SU-DHL-6 (cell line): ENCODE measurements around the gene BRIP1.

Source experiments
- H2AFZ ChIP-seq: fragments of 200-600 bp; sonication (generic); 2 replicates; pipeline ENCODE4 v1.6.1; 2014; ENCODE audit warnings: low read depth, mild to moderate bottlenecking, moderate library complexity, mixed read lengths, antibody characterized with exemption, low read length; ENCODE audit not compliant: severe bottlenecking
- H3F3A ChIP-seq: fragments of 200-600 bp; shearing (Covaris generic); 2 replicates; pipeline ENCODE4 v1.6.0; 2016; ENCODE audit warnings: antibody characterized with exemption, mild to moderate bottlenecking; ENCODE audit not compliant: insufficient read depth
- H3K27ac ChIP-seq: fragments of 200-600 bp; sonication (generic); 2 replicates; pipeline ENCODE4 v1.5.1; 2016; ENCODE audit warnings: low read depth, mild to moderate bottlenecking, low read length, moderate library complexity, mixed read lengths
- H3K27me3 ChIP-seq: fragments of 200-600 bp; sonication (generic), shearing (Covaris generic); 2 replicates; pipeline ENCODE4 v1.6.0; 2014; ENCODE audit warnings: mild to moderate bottlenecking, low read length
- H3K36me3 ChIP-seq: fragments of 200-600 bp; sonication (generic); 2 replicates; pipeline ENCODE4 v1.6.1; 2014; ENCODE audit warnings: mild to moderate bottlenecking, low read length, mixed read lengths
- H3K4me2 ChIP-seq: fragments of 300-600, 200-600 bp; shearing (Covaris generic), sonication (generic); 2 replicates; pipeline ENCODE4 v1.6.0; 2014; ENCODE audit warnings: low read length, low read depth, mild to moderate bottlenecking; ENCODE audit not compliant: poor library complexity, severe bottlenecking
- H3K4me3 ChIP-seq: fragments of 200-600 bp; sonication (generic); 2 replicates; pipeline ENCODE4 v1.5.1; 2014; ENCODE audit warnings: antibody characterized with exemption, low read length, mild to moderate bottlenecking, mixed read lengths; ENCODE audit not compliant: insufficient read depth, poor library complexity, severe bottlenecking
- H3K79me2 ChIP-seq: fragments of 200-600 bp; sonication (generic); 2 replicates; pipeline ENCODE4 v1.6.1; 2014; ENCODE audit warnings: mild to moderate bottlenecking, low read length, moderate library complexity; ENCODE audit not compliant: insufficient read depth
- H3K9ac ChIP-seq: fragments of 200-600 bp; sonication (generic); 2 replicates; pipeline ENCODE4 v1.7.0; 2014; ENCODE audit warnings: mild to moderate bottlenecking, low read length
- H3K9me2 ChIP-seq: fragments of 200-600 bp; sonication (generic); replicated peaks from 2 replicates; pipeline ENCODE4 v1.6.1; 2014; ENCODE audit warnings: low read length; ENCODE audit not compliant: insufficient read depth
- H3K9me3 ChIP-seq: fragments of 200-600 bp; sonication (generic); 2 replicates; pipeline ENCODE4 v1.6.1; 2014; ENCODE audit warnings: low read length, mixed read lengths; ENCODE audit not compliant: insufficient read depth
- H4K20me1 ChIP-seq: fragments of 200-600 bp; sonication (generic); 2 replicates; pipeline ENCODE4 v1.6.1; 2014; ENCODE audit warnings: low read depth, mild to moderate bottlenecking, antibody characterized with exemption, low read length, moderate library complexity, mixed read lengths
- CTCF ChIP-seq: fragments of 200-600 bp; sonication (generic); IDR thresholded peaks from one replicate; pipeline ENCODE4 v1.5.1; 2017; ENCODE audit warnings: antibody characterized with exemption, mild to moderate bottlenecking, low read length, moderate library complexity; ENCODE audit not compliant: insufficient read depth, poor library complexity, severe bottlenecking
- EZH2phosphoT487 ChIP-seq: fragments of 200-600 bp; sonication (generic), shearing (Covaris generic); conservative IDR thresholded peaks from 2 replicates; pipeline ENCODE4 v1.6.1; 2018; ENCODE audit warnings: mild to moderate bottlenecking, antibody characterized with exemption, low read length, moderate library complexity, mixed read lengths

BRIP1 gene

GRCh38 chr17:61814485-61814884 lies 48.8 kb downstream of the BRIP1 start:
- Histone ChIP-seq H3K9me2 (no peaks in the 10 kb centered on the region), H3K27me3 (no peaks in the 10 kb centered on the region), H3F3A (no peaks in the 10 kb centered on the region; the same call in 1 of the 2 replicates), H3K79me2 (no peaks in the 10 kb centered on the region), H3K4me3 (no peak overlapping the region), H4K20me1 (no peaks in the 10 kb centered on the region), H3K27ac (no peak overlapping the region), H2AFZ (no peak overlapping the region), H3K9ac (no peak overlapping the region), H3K36me3 (peaks cover 39% of the 10 kb centered on the region), H3K4me2 (no peak overlapping the region), H3K9me3 (no peaks in the 10 kb centered on the region)
- TF ChIP-seq EZH2phosphoT487 (no peak), CTCF (no peak)

GRCh38 chr17:61813211-61813610 lies 50.1 kb downstream of the BRIP1 start:
- Histone ChIP-seq H3K9me2 (no peaks in the 10 kb centered on the region), H3K9ac (no peak overlapping the region), H3K27ac (no peak overlapping the region), H3F3A (no peaks in the 10 kb centered on the region; the same call in 1 of the 2 replicates), H3K27me3 (no peaks in the 10 kb centered on the region), H3K79me2 (no peaks in the 10 kb centered on the region), H2AFZ (no peak overlapping the region), H3K36me3 (peaks cover 47% of the 10 kb centered on the region), H3K4me3 (no peak overlapping the region), H3K4me2 (no peak overlapping the region), H3K9me3 (no peaks in the 10 kb centered on the region), H4K20me1 (no peaks in the 10 kb centered on the region; the same call in 1 of the 2 replicates)
- TF ChIP-seq CTCF (no peak), EZH2phosphoT487 (no peak)

GRCh38 chr17:61812747-61813146 lies 50.6 kb downstream of the BRIP1 start:
- Histone ChIP-seq H3K9me2 (no peaks in the 10 kb centered on the region), H3K4me3 (no peak overlapping the region), H3K9me3 (no peaks in the 10 kb centered on the region), H3K4me2 (no peak overlapping the region), H3K27ac (no peak overlapping the region), H3K79me2 (no peaks in the 10 kb centered on the region), H3K9ac (no peak overlapping the region), H4K20me1 (no peaks in the 10 kb centered on the region; the same call in 1 of the 2 replicates), H2AFZ (no peak overlapping the region), H3F3A (no peaks in the 10 kb centered on the region; the same call in 1 of the 2 replicates), H3K27me3 (no peaks in the 10 kb centered on the region), H3K36me3 (peaks cover 52% of the 10 kb centered on the region)
- TF ChIP-seq EZH2phosphoT487 (no peak), CTCF (no peak)
